HCT116 (cell line): ENCODE data around the gene NAT9. TPM values are rescaled to one million over a fixed set of nuclear protein-coding genes. Genes with fewer than 3 reads are reported as not detected.

Experiments used
- ATAC-seq: fragments of 200-7000 bp; cut with Tn5 transposase; 2 replicates; pipeline ENCODE4 v1.9.1; 2020; ENCODE audit warnings: mild to moderate bottlenecking, moderate library complexity
- BruUV-seq: library from RNA; stranded (reverse); fragments of 400-500 nt; replicated peaks from 2 replicates; lab custom pipeline; 2021; lab: Mats Ljungman, UMichigan
- CTCF ChIA-PET: fragments of 300-600 bp; sonication (Branson Sonifier 250); formaldehyde crosslinking; loops from one replicate; lab custom pipeline; 2021; ENCODE audit warnings: antibody characterized with exemption; lab: Charles Lee
- POLR2A ChIA-PET: fragments of 300-600, 350-600 bp; sonication (Branson Sonifier 250); formaldehyde crosslinking; loops from one replicate; lab custom pipeline; 2021; ENCODE audit warnings: antibody characterized with exemption; lab: Charles Lee
- RAD21 ChIA-PET, 2 experiments: fragments of 300-600 bp; sonication (Branson Sonifier 250); formaldehyde crosslinking; loops; one replicate each; lab custom pipeline; 2023; ENCODE audit warnings: low total read pairs in 2 of 2; ENCODE audit not compliant: uncharacterized antibody in 2 of 2, unreplicated experiment in 2 of 2, low non-redundant PET in 1 of 2; lab: Charles Lee
- DNase-seq: peaks from one replicate; pipeline ENCODE4 v3.0.0-alpha.2; 2010; ENCODE audit warnings: low read depth, low spot score
- H2AFZ ChIP-seq: fragments of 200-600 bp; shearing (Covaris generic), sonication (generic); 2 replicates; pipeline ENCODE4 v1.6.1; 2017; ENCODE audit warnings: low read depth, mixed run types, mixed read lengths, antibody characterized with exemption, low read length; ENCODE audit not compliant: poor library complexity, severe bottlenecking
- H3K27ac ChIP-seq: 2 replicates; pipeline ENCODE4 v1.5.1; 2012; ENCODE audit warnings: low read depth, low read length
- H3K27me3 ChIP-seq: fragments of 200-600 bp; sonication (generic); 2 replicates; pipeline ENCODE4 v1.6.1; 2016; ENCODE audit warnings: mixed run types, low read length, mixed read lengths; ENCODE audit not compliant: insufficient read depth
- H3K36me3 ChIP-seq, 2 experiments: fragments of 200-500 bp in 1 of 2; fragments of 200-600 bp in 1 of 2; sonication (Bioruptor generic) in 1 of 2; sonication (generic) in 1 of 2; 2 replicates each; pipeline versions ENCODE4 v1.5.1 to v1.6.1; 2014 to 2016; ENCODE audit warnings: low read length in 2 of 2, inconsistent platforms in 1 of 2, mixed read lengths in 1 of 2, mixed run types in 1 of 2; ENCODE audit not compliant: insufficient read depth in 2 of 2, control insufficient read depth in 1 of 2
- H3K4me1 ChIP-seq, 2 experiments: fragments of 200-600 bp in 1 of 2; sonication (generic) in 1 of 2; 2 replicates each; pipeline versions ENCODE4 v1.5.1 to v1.6.1; 2012 to 2017; ENCODE audit warnings: low read length in 2 of 2, inconsistent platforms in 1 of 2, mild to moderate bottlenecking in 1 of 2, mixed read lengths in 1 of 2, mixed run types in 1 of 2, moderate library complexity in 1 of 2; ENCODE audit not compliant: insufficient read depth in 2 of 2, control insufficient read depth in 1 of 2
- H3K4me2 ChIP-seq: fragments of 200-600 bp; sonication (generic); 2 replicates; pipeline ENCODE4 v1.6.1; 2017; ENCODE audit warnings: mixed run types, low read length, mixed read lengths
- H3K4me3 ChIP-seq, 2 experiments: fragments of 200-600 bp in 1 of 2; sonication (generic) in 1 of 2; replicated peaks in 1 of 2; 2 replicates each; pipeline ENCODE4 v1.5.1; 2011 to 2016; ENCODE audit warnings: low read length in 2 of 2, control low read depth in 1 of 2, low read depth in 1 of 2, mild to moderate bottlenecking in 1 of 2, mixed read lengths in 1 of 2, mixed run types in 1 of 2
- H3K79me2 ChIP-seq: fragments of 200-600 bp; sonication (generic); 2 replicates; pipeline ENCODE4 v1.6.1; 2017; ENCODE audit warnings: mild to moderate bottlenecking, mixed run types, low read length, moderate library complexity, mixed read lengths; ENCODE audit not compliant: insufficient read depth
- H3K9ac ChIP-seq: fragments of 200-600 bp; sonication (generic); 2 replicates; pipeline ENCODE4 v1.6.1; 2016; ENCODE audit warnings: low read length, mixed read lengths
- H3K9me2 ChIP-seq: fragments of 200-600 bp; sonication (generic), shearing (Covaris generic); 2 replicates; pipeline ENCODE4 v1.6.1; 2017; ENCODE audit warnings: mixed run types, mild to moderate bottlenecking, moderate library complexity; ENCODE audit not compliant: insufficient read depth
- H3K9me3 ChIP-seq, 2 experiments: fragments of 200-500 bp in 1 of 2; fragments of 200-600 bp in 1 of 2; sonication (Bioruptor generic) in 1 of 2; sonication (generic) in 1 of 2; 2 replicates each; pipeline ENCODE4 v1.6.1; 2014 to 2017; ENCODE audit warnings: low read length in 2 of 2, mixed read lengths in 2 of 2, inconsistent platforms in 1 of 2, low read depth in 1 of 2, mild to moderate bottlenecking in 1 of 2, mixed run types in 1 of 2, moderate library complexity in 1 of 2; ENCODE audit not compliant: control insufficient read depth in 1 of 2, insufficient read depth in 1 of 2
- H4K20me1 ChIP-seq: fragments of 200-600 bp; sonication (generic), shearing (Covaris generic); 2 replicates; pipeline ENCODE4 v1.6.1; 2017; ENCODE audit warnings: mixed run types, mild to moderate bottlenecking, moderate library complexity; ENCODE audit not compliant: insufficient read depth
- CEBPB ChIP-seq: IDR thresholded peaks from 2 replicates; pipeline ENCODE4 v1.6.1; 2012; ENCODE audit warnings: low read depth
- EGR1 ChIP-seq: IDR thresholded peaks from 2 replicates; pipeline ENCODE4 v1.6.1; 2012; ENCODE audit warnings: low read depth
- ELF1 ChIP-seq: IDR thresholded peaks from 2 replicates; pipeline ENCODE4 v1.6.1; 2012; ENCODE audit warnings: low read depth, borderline replicate concordance
- FOSL1 ChIP-seq: IDR thresholded peaks from 2 replicates; pipeline ENCODE4 v1.6.1; 2012; ENCODE audit warnings: low read depth
- JUND ChIP-seq: IDR thresholded peaks from 2 replicates; pipeline ENCODE4 v1.6.1; 2012
- POLR2A ChIP-seq: IDR thresholded peaks from 2 replicates; pipeline ENCODE4 v1.7.0; 2011; ENCODE audit warnings: borderline replicate concordance; ENCODE audit not compliant: insufficient read depth, insufficient read length; ENCODE audit errors: extremely low read depth
- POLR2AphosphoS5 ChIP-seq: IDR thresholded peaks from 2 replicates; pipeline ENCODE4 v1.6.1; 2011; ENCODE audit warnings: mild to moderate bottlenecking, low read depth, low read length, moderate library complexity
- SIN3A ChIP-seq: IDR thresholded peaks from 2 replicates; pipeline ENCODE4 v1.6.1; 2012; ENCODE audit warnings: low read depth
- SP1 ChIP-seq: IDR thresholded peaks from 2 replicates; pipeline ENCODE4 v1.6.1; 2012; ENCODE audit warnings: low read depth
- SRF ChIP-seq: IDR thresholded peaks from 2 replicates; pipeline ENCODE4 v1.6.1; 2012; ENCODE audit warnings: low read depth
- TCF7L2 ChIP-seq: IDR thresholded peaks from 2 replicates; pipeline ENCODE4 v1.7.0; 2011; ENCODE audit warnings: borderline replicate concordance, inconsistent platforms; ENCODE audit not compliant: insufficient read depth, insufficient read length; ENCODE audit errors: extremely low read depth
- YY1 ChIP-seq: IDR thresholded peaks from 2 replicates; pipeline ENCODE4 v1.6.1; 2011; ENCODE audit warnings: low read length, low read depth, moderate library complexity, mild to moderate bottlenecking; ENCODE audit not compliant: insufficient replicate concordance; ENCODE audit errors: extremely low read depth
- ZFX ChIP-seq: fragments of 450-650 bp; IDR thresholded peaks from 2 replicates; pipeline ENCODE4 v1.6.1; 2017
- ZNF274 ChIP-seq: fragments of 200-500 bp; sonication (Bioruptor generic); IDR thresholded peaks from 2 replicates; pipeline ENCODE4 v1.6.1; 2014; ENCODE audit warnings: mild to moderate bottlenecking, low read depth, low read length, inconsistent platforms
- intact Hi-C: fragments of 100-400 bp; cut with micrococcal nuclease; formaldehyde crosslinking; loops from 2 replicates; pipeline ENCODE4 v1.10.0; 2022
- total RNA-seq: library from RNA; stranded (reverse); gene quantifications from one replicate; pipeline ENCODE4 v1.2.1, GENCODE V29; 2021; ENCODE audit not compliant: unreplicated experiment
- TF ChIP-seq, protein P1 (sequence below): IDR thresholded peaks from 2 replicates; pipeline ENCODE4 v1.6.1; 2011; ENCODE audit warnings: mild to moderate bottlenecking, low read length, moderate library complexity; ENCODE audit not compliant: insufficient replicate concordance; ENCODE audit errors: extremely low read depth
- TF ChIP-seq, protein P2 (sequence below): IDR thresholded peaks from 2 replicates; pipeline ENCODE4 v1.6.1; 2012; ENCODE audit warnings: low read depth
- TF ChIP-seq, protein P3 (sequence below), 3 experiments: fragments of 200-600 bp in 1 of 3; sonication (generic) in 1 of 3; IDR thresholded peaks in 2 of 3; conservative IDR thresholded peaks in 1 of 3; 2 replicates each; pipeline ENCODE4 v1.5.1; 2012 to 2017; ENCODE audit warnings: low read depth in 2 of 3, low read length in 2 of 3, antibody characterized with exemption in 1 of 3, borderline replicate concordance in 1 of 3, control low read depth in 1 of 3, mild to moderate bottlenecking in 1 of 3, mixed read lengths in 1 of 3, mixed run types in 1 of 3, moderate library complexity in 1 of 3; ENCODE audit not compliant: insufficient read depth in 1 of 3

Gene NAT9
- total RNA-seq, 1 experiment from 2014 or later = 88.7 TPM

DNA sequence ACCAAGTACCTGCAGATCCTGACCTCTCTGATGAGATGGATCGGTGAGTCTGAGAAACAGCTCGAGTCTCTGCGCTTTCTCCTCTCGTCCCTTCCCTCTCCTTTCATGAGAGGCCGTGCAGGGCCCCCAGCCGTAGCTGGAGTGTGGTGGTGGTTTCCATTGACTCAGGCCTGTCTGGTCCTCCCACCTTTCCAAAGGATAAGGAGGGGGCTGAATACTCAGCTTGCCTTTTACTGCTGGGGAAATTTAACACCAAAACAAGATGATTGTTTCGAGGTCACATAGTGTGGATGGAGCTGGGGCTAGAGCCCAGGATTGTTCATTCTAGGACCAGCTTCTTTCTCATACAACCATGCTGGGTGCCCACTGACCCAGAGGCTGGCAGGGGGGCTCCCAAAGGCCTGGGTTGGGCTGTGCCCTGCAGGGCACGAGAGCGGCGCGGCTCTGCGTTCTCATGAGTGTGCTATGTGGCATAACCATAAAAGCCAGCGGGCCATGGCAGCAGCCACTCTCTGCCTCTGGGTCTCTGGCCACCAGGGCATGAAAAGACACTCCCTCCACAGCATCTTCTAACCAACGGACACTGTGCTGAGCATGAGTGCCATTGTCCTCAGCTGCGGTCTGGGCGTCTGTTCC, 43.8 kb upstream of the NAT9 start:
- Histone ChIP-seq H3K9ac (no peak overlapping the region), H3K4me1 (no peaks in the 10 kb centered on the region), H3K27ac (no peak overlapping the region), H3K9me2 (no peaks in the 10 kb centered on the region), H3K9me3 (no peaks in the 10 kb centered on the region), H3K79me2 (no peaks in the 10 kb centered on the region), H3K4me3 (no peak overlapping the region), H2AFZ (no peak overlapping the region), H3K36me3 (no peaks in the 10 kb centered on the region), H3K4me2 (no peak overlapping the region), H4K20me1 (no peaks in the 10 kb centered on the region), H3K27me3 (no peaks in the 10 kb centered on the region)
- POLR2A ChIA-PET = no interaction called here
- CTCF ChIA-PET = interaction anchor here (1.3 kb wide), 1 partner anchor 23 kb away, joined by 4 read pairs; no protein-coding TSS in a partner anchor
- no TSS peak for BruUV-seq
- no peak for TF ChIP-seq SP1
- no peak for TF ChIP-seq FOSL1
- TF ChIP-seq, protein P1, sequence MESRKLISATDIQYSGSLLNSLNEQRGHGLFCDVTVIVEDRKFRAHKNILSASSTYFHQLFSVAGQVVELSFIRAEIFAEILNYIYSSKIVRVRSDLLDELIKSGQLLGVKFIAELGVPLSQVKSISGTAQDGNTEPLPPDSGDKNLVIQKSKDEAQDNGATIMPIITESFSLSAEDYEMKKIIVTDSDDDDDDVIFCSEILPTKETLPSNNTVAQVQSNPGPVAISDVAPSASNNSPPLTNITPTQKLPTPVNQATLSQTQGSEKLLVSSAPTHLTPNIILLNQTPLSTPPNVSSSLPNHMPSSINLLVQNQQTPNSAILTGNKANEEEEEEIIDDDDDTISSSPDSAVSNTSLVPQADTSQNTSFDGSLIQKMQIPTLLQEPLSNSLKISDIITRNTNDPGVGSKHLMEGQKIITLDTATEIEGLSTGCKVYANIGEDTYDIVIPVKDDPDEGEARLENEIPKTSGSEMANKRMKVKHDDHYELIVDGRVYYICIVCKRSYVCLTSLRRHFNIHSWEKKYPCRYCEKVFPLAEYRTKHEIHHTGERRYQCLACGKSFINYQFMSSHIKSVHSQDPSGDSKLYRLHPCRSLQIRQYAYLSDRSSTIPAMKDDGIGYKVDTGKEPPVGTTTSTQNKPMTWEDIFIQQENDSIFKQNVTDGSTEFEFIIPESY = no peak
- TF ChIP-seq ZFX = no peak
- no peak for TF ChIP-seq ZNF274
- no peak for TF ChIP-seq EGR1
- TF ChIP-seq SRF = no peak
- TF ChIP-seq, protein P2, sequence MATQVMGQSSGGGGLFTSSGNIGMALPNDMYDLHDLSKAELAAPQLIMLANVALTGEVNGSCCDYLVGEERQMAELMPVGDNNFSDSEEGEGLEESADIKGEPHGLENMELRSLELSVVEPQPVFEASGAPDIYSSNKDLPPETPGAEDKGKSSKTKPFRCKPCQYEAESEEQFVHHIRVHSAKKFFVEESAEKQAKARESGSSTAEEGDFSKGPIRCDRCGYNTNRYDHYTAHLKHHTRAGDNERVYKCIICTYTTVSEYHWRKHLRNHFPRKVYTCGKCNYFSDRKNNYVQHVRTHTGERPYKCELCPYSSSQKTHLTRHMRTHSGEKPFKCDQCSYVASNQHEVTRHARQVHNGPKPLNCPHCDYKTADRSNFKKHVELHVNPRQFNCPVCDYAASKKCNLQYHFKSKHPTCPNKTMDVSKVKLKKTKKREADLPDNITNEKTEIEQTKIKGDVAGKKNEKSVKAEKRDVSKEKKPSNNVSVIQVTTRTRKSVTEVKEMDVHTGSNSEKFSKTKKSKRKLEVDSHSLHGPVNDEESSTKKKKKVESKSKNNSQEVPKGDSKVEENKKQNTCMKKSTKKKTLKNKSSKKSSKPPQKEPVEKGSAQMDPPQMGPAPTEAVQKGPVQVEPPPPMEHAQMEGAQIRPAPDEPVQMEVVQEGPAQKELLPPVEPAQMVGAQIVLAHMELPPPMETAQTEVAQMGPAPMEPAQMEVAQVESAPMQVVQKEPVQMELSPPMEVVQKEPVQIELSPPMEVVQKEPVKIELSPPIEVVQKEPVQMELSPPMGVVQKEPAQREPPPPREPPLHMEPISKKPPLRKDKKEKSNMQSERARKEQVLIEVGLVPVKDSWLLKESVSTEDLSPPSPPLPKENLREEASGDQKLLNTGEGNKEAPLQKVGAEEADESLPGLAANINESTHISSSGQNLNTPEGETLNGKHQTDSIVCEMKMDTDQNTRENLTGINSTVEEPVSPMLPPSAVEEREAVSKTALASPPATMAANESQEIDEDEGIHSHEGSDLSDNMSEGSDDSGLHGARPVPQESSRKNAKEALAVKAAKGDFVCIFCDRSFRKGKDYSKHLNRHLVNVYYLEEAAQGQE = no peak
- no peak for TF ChIP-seq ELF1
- TF ChIP-seq JUND = no peak
- no peak for TF ChIP-seq POLR2A
- TF ChIP-seq POLR2AphosphoS5 = no peak
- no peak for TF ChIP-seq YY1
- TF ChIP-seq CEBPB = no peak
- TF ChIP-seq SIN3A = no peak
- no peak for TF ChIP-seq TCF7L2
- TF ChIP-seq, protein P3, sequence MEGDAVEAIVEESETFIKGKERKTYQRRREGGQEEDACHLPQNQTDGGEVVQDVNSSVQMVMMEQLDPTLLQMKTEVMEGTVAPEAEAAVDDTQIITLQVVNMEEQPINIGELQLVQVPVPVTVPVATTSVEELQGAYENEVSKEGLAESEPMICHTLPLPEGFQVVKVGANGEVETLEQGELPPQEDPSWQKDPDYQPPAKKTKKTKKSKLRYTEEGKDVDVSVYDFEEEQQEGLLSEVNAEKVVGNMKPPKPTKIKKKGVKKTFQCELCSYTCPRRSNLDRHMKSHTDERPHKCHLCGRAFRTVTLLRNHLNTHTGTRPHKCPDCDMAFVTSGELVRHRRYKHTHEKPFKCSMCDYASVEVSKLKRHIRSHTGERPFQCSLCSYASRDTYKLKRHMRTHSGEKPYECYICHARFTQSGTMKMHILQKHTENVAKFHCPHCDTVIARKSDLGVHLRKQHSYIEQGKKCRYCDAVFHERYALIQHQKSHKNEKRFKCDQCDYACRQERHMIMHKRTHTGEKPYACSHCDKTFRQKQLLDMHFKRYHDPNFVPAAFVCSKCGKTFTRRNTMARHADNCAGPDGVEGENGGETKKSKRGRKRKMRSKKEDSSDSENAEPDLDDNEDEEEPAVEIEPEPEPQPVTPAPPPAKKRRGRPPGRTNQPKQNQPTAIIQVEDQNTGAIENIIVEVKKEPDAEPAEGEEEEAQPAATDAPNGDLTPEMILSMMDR (IDR thresholded peaks at IDR 0.05 in 2 of 3, conservative IDR thresholded peaks at IDR 0.05 in 1 of 3; ENCODE audit: borderline replicate concordance in 1 of 3, insufficient read depth in 1 of 3, low read depth in 2 of 3, low read length in 2 of 3) = no peak
- intact Hi-C loops = no loop called here
- RAD21 ChIA-PET = no interaction called here
- ATAC-seq (no peak), DNase-seq (no peak)
